H9 (cell line): ENCODE data around the gene ADAMTS2. TPM values are rescaled to one million over a fixed set of nuclear protein-coding genes. Genes with fewer than 3 reads are reported as not detected.

ENCODE experiments used
- DNase-seq: peaks from one replicate; pipeline ENCODE4 v3.0.0-alpha.2; 2017
- H2AFZ ChIP-seq: one replicate; pipeline ENCODE4 v1.6.1; 2013; ENCODE audit warnings: mild to moderate bottlenecking, low read length, control low read depth, moderate library complexity
- H2AK5ac ChIP-seq: 2 replicates; pipeline ENCODE4 v1.6.1; 2013; ENCODE audit warnings: low read length, control low read depth, mixed read lengths; ENCODE audit not compliant: insufficient read length
- H2BK120ac ChIP-seq: one replicate; pipeline ENCODE4 v1.6.1; 2013; ENCODE audit warnings: low read depth, mild to moderate bottlenecking, low read length, control low read depth, inconsistent platforms; ENCODE audit not compliant: poor library complexity, severe bottlenecking
- H2BK12ac ChIP-seq: 2 replicates; pipeline ENCODE4 v1.6.1; 2013; ENCODE audit warnings: low read length, control low read depth, mixed read lengths, low read depth; ENCODE audit not compliant: insufficient read length
- H2BK15ac ChIP-seq: 2 replicates; pipeline ENCODE4 v1.6.1; 2013; ENCODE audit warnings: low read depth, low read length, control low read depth
- H2BK20ac ChIP-seq: one replicate; pipeline ENCODE4 v1.6.1; 2013; ENCODE audit warnings: low read depth, mild to moderate bottlenecking, low read length, control low read depth, inconsistent platforms; ENCODE audit not compliant: poor library complexity, severe bottlenecking
- H2BK5ac ChIP-seq: 2 replicates; pipeline ENCODE4 v1.6.1; 2013; ENCODE audit warnings: low read length, control low read depth, mixed read lengths; ENCODE audit not compliant: insufficient read length
- H3K14ac ChIP-seq: 2 replicates; pipeline ENCODE4 v1.6.1; 2013; ENCODE audit warnings: low read length, control low read depth; ENCODE audit not compliant: insufficient read depth
- H3K18ac ChIP-seq: 2 replicates; pipeline ENCODE4 v1.6.1; 2013; ENCODE audit warnings: low read depth, mild to moderate bottlenecking, mixed read lengths, low read length, control low read depth; ENCODE audit not compliant: insufficient read length
- H3K23ac ChIP-seq: 2 replicates; pipeline ENCODE4 v1.6.1; 2013; ENCODE audit warnings: low read length, control low read depth, mixed read lengths, low read depth; ENCODE audit not compliant: insufficient read length
- H3K23me2 ChIP-seq: 2 replicates; pipeline ENCODE4 v1.6.1; 2013; ENCODE audit warnings: low read depth, mild to moderate bottlenecking, mixed read lengths, low read length, control low read depth; ENCODE audit not compliant: insufficient read length, poor library complexity, severe bottlenecking
- H3K27ac ChIP-seq: 2 replicates; pipeline ENCODE4 v1.5.1; 2013; ENCODE audit warnings: low read length, control low read depth, mixed read lengths, low read depth; ENCODE audit not compliant: insufficient read length
- H3K27me3 ChIP-seq: 2 replicates; pipeline ENCODE4 v1.6.1; 2013; ENCODE audit warnings: low read length, control low read depth, inconsistent platforms; ENCODE audit not compliant: insufficient read depth
- H3K4ac ChIP-seq: 2 replicates; pipeline ENCODE4 v1.6.1; 2013; ENCODE audit warnings: low read depth, mild to moderate bottlenecking, control low read depth, inconsistent platforms, low read length, moderate library complexity
- H3K4me1 ChIP-seq: 2 replicates; pipeline ENCODE4 v1.6.1; 2013; ENCODE audit warnings: low read length, control low read depth, inconsistent platforms; ENCODE audit not compliant: insufficient read depth
- H3K4me2 ChIP-seq: 2 replicates; pipeline ENCODE4 v1.6.1; 2013; ENCODE audit warnings: low read length, control low read depth, mixed read lengths; ENCODE audit not compliant: insufficient read length, insufficient read depth
- H3K56ac ChIP-seq: 2 replicates; pipeline ENCODE4 v1.6.1; 2013; ENCODE audit warnings: low read depth, mild to moderate bottlenecking, mixed read lengths, low read length, control low read depth; ENCODE audit not compliant: insufficient read length
- H3K79me1 ChIP-seq: 2 replicates; pipeline ENCODE4 v1.6.1; 2013; ENCODE audit warnings: low read depth, mild to moderate bottlenecking, moderate library complexity, low read length, control low read depth, inconsistent platforms; ENCODE audit not compliant: insufficient read depth, poor library complexity, severe bottlenecking
- H3K79me2 ChIP-seq: 2 replicates; pipeline ENCODE4 v1.6.1; 2013; ENCODE audit warnings: low read length, control low read depth, inconsistent platforms; ENCODE audit not compliant: insufficient read depth
- H3K9ac ChIP-seq: 2 replicates; pipeline ENCODE4 v1.6.1; 2013; ENCODE audit warnings: low read length, control low read depth, mixed read lengths; ENCODE audit not compliant: insufficient read length; ENCODE audit errors: extremely low read depth
- H3K9me3 ChIP-seq: one replicate; pipeline ENCODE4 v1.6.1; 2013; ENCODE audit warnings: low read depth, low read length, inconsistent platforms; ENCODE audit not compliant: control insufficient read depth
- H3T11ph ChIP-seq: one replicate; pipeline ENCODE4 v1.6.1; 2013; ENCODE audit warnings: mild to moderate bottlenecking, low read length, control low read depth, inconsistent platforms
- H4K20me1 ChIP-seq: one replicate; pipeline ENCODE4 v1.6.1; 2013; ENCODE audit not compliant: control insufficient read depth, insufficient read length, insufficient read depth
- H4K5ac ChIP-seq: 2 replicates; pipeline ENCODE4 v1.6.1; 2013; ENCODE audit warnings: low read depth, mild to moderate bottlenecking, mixed read lengths, low read length, control low read depth; ENCODE audit not compliant: insufficient read length
- H4K8ac ChIP-seq: replicated peaks from 2 replicates; pipeline ENCODE4 v1.6.1; 2013; ENCODE audit warnings: low read length, control low read depth, mixed read lengths, low read depth; ENCODE audit not compliant: insufficient read length
- H4K91ac ChIP-seq: 2 replicates; pipeline ENCODE4 v1.6.1; 2013; ENCODE audit warnings: low read depth, mild to moderate bottlenecking, moderate library complexity, mixed read lengths, low read length, control low read depth; ENCODE audit not compliant: insufficient read length
- H3K27ac Mint-ChIP-seq, 3 experiments: 2 replicates in 2 of 3; 3 replicates in 1 of 3; pipeline ENCODE4 v1.8.0; 2020 to 2021; ENCODE audit warnings: mixed read lengths in 3 of 3, mild to moderate bottlenecking in 1 of 3, moderate library complexity in 1 of 3
- H3K27me3 Mint-ChIP-seq: 2 replicates; pipeline ENCODE4 v1.8.0; 2021; ENCODE audit warnings: low read depth, mild to moderate bottlenecking, moderate library complexity, mixed read lengths
- H3K36me3 Mint-ChIP-seq, 3 experiments: 2 replicates in 2 of 3; 3 replicates in 1 of 3; pipeline ENCODE4 v1.8.0; 2020 to 2021; ENCODE audit warnings: low read depth in 3 of 3, mixed read lengths in 3 of 3; ENCODE audit not compliant: insufficient read depth in 1 of 3
- H3K4me1 Mint-ChIP-seq, 2 experiments: 2 replicates each; pipeline ENCODE4 v1.8.0; 2020; ENCODE audit warnings: mixed read lengths in 2 of 2
- H3K4me3 Mint-ChIP-seq, 2 experiments: 2 replicates in 1 of 2; 3 replicates in 1 of 2; pipeline ENCODE4 v1.8.0; 2020 to 2021; ENCODE audit warnings: mild to moderate bottlenecking in 2 of 2, mixed read lengths in 2 of 2, moderate library complexity in 1 of 2
- H3K9me3 Mint-ChIP-seq, 2 experiments: 2 replicates in 1 of 2; 3 replicates in 1 of 2; pipeline ENCODE4 v1.8.0; 2020; ENCODE audit warnings: mild to moderate bottlenecking in 2 of 2, mixed read lengths in 2 of 2, moderate library complexity in 1 of 2
- WGBS: extraction: QIAGEN DNeasy Blood & Tissue Kit; methylation state at CpG from one replicate; pipeline ENCODE4 v1.1.7; 2013; ENCODE audit warnings: missing lambda C conversion rate, low lambda C conversion rate, mixed read lengths; ENCODE audit not compliant: insufficient read length; ENCODE audit errors: extremely low coverage; 5-methylcytosine and 5-hydroxymethylcytosine counted together
- total RNA-seq: library from RNA; stranded (reverse); gene quantifications from 2 replicates; pipeline ENCODE4 v1.2.1, GENCODE V29; 2021
- TF ChIP-seq, protein P1 (sequence below): fragments of 200-600 bp; sonication (generic); conservative IDR thresholded peaks from 3 replicates; pipeline ENCODE4 v1.8.0; 2021; ENCODE audit warnings: antibody characterized with exemption, mild to moderate bottlenecking

The ADAMTS2 gene
- total RNA-seq, 1 experiment from 2014 or later, result 5.4 TPM

DNA sequence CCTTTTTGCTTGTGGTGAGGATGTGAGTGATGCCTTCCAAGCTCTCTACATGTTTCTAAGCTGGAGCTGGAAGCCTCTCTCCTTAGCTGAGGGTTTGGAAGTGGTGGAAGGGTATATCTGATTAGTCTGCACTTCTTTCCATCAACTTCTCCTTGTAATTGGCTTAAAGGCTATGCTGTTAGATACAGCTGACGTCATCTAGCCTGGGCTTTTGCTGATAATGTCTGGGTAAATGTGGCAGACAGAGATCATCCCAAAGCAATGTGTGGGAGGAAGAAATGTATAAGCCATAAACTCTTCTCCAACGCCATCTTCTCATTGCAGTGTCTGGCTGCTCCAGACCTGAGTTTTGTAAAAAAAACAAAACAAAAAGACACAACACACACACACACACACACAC lies 255.8 kb downstream of the ADAMTS2 start:
- no peak overlapping the region for H3K23ac ChIP-seq
- no peak overlapping the region for H2BK20ac ChIP-seq
- no peaks in the 10 kb centered on the region for H4K20me1 ChIP-seq
- peaks cover 54% of the 10 kb centered on the region for H3K9me3 ChIP-seq
- Mint-ChIP-seq H3K36me3 (peaks cover 0 to 28% (median 5%) of the 10 kb centered on the region in 3 experiments; a peak in 5 of 7 replicates), H3K4me3 (no peak overlapping the region), H3K4me1 (no peaks in the 10 kb centered on the region), H3K27ac (no peak overlapping the region), H3K9me3 (peaks cover 85 to 90% of the 10 kb centered on the region in 2 experiments), H3K27me3 (peaks cover 2% of the 10 kb centered on the region; the same call in 1 of the 2 replicates)
- H3K56ac ChIP-seq, result no peak overlapping the region
- H2BK120ac ChIP-seq, result no peak overlapping the region
- H4K5ac ChIP-seq, result no peak overlapping the region
- no peak overlapping the region for H2BK15ac ChIP-seq
- no peaks in the 10 kb centered on the region for H3K79me1 ChIP-seq
- no peak overlapping the region for H4K91ac ChIP-seq
- H3K79me2 ChIP-seq, result no peaks in the 10 kb centered on the region
- no peak for DNase-seq
- WGBS, result no CpG with 5 or more reads among the region's 2 CpGs
- no peak overlapping the region for H3K9ac ChIP-seq
- TF ChIP-seq, protein P1, sequence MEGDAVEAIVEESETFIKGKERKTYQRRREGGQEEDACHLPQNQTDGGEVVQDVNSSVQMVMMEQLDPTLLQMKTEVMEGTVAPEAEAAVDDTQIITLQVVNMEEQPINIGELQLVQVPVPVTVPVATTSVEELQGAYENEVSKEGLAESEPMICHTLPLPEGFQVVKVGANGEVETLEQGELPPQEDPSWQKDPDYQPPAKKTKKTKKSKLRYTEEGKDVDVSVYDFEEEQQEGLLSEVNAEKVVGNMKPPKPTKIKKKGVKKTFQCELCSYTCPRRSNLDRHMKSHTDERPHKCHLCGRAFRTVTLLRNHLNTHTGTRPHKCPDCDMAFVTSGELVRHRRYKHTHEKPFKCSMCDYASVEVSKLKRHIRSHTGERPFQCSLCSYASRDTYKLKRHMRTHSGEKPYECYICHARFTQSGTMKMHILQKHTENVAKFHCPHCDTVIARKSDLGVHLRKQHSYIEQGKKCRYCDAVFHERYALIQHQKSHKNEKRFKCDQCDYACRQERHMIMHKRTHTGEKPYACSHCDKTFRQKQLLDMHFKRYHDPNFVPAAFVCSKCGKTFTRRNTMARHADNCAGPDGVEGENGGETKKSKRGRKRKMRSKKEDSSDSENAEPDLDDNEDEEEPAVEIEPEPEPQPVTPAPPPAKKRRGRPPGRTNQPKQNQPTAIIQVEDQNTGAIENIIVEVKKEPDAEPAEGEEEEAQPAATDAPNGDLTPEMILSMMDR, result no peak
- no peak overlapping the region for H2AFZ ChIP-seq
- no peak overlapping the region for H3K4me2 ChIP-seq
- no peak overlapping the region for H3K27ac ChIP-seq
- H4K8ac ChIP-seq, result no peak overlapping the region
- H2BK5ac ChIP-seq, result no peak overlapping the region
- H3K4me1 ChIP-seq, result no peaks in the 10 kb centered on the region
- no peak overlapping the region for H2BK12ac ChIP-seq
- H3K18ac ChIP-seq, result no peak overlapping the region
- H3K27me3 ChIP-seq, result no peaks in the 10 kb centered on the region
- no peak overlapping the region for H2AK5ac ChIP-seq
- H3K14ac ChIP-seq, result no peak overlapping the region
- no peaks in the 10 kb centered on the region for H3K23me2 ChIP-seq
- H3T11ph ChIP-seq, result no peak overlapping the region
- H3K4ac ChIP-seq, result no peak overlapping the region
